Psoas muscle (tissue), 8 donors: Measurements from ENCODE around the gene DAGLB. TPM values are rescaled to one million over a fixed set of nuclear protein-coding genes. Genes with fewer than 3 reads are reported as not detected.
"Not testable (repeated sequence)": the region's sequence is repeated elsewhere in the genome, so short reads cannot be mapped to it uniquely, and the experiment has no call there.

ENCODE experiments used
- ATAC-seq, 4 donors: fragments of 200-7000 bp; cut with Tn5 transposase; one replicate each; pipeline ENCODE4 v1.9.1; 2020; ENCODE audit warnings: moderate library complexity in 3 of 4, mild to moderate bottlenecking in 2 of 4
- DNase-seq, 2 donors: peaks; one replicate each; pipeline ENCODE4 v3.0.0-alpha.2; 2020
- H3K27ac ChIP-seq: fragments of 200-600 bp; one replicate; pipeline ENCODE4 v1.8.0; 2022
- H3K27me3 ChIP-seq, 3 donors: fragments of 200-600 bp in 1 of 3; one replicate each; pipeline versions ENCODE4 v1.6.1 to v1.8.0; 2013 to 2022; ENCODE audit warnings: low read length in 2 of 3, mild to moderate bottlenecking in 2 of 3, moderate library complexity in 1 of 3; ENCODE audit not compliant: insufficient read depth in 3 of 3
- H3K36me3 ChIP-seq, 2 donors: fragments of 200-600 bp in 1 of 2; one replicate each; pipeline versions ENCODE4 v1.6.1 to v1.8.0; 2013 to 2022; ENCODE audit warnings: low read depth in 1 of 2, mild to moderate bottlenecking in 1 of 2, moderate library complexity in 1 of 2; ENCODE audit not compliant: insufficient read depth in 1 of 2
- H3K4me1 ChIP-seq: fragments of 200-600 bp; one replicate; pipeline ENCODE4 v1.8.0; 2022
- H3K4me3 ChIP-seq: fragments of 200-600 bp; one replicate; pipeline ENCODE4 v1.8.0; 2022; ENCODE audit warnings: mild to moderate bottlenecking
- H3K9me3 ChIP-seq: fragments of 200-600 bp; one replicate; pipeline ENCODE4 v1.8.0; 2022
- WGBS, 3 donors: extraction: QIAGEN DNeasy Blood & Tissue Kit; methylation state at CpG; one replicate each; pipeline versions ENCODE4 v1.1.6 to v1.1.7; 2013; 5-methylcytosine and 5-hydroxymethylcytosine counted together
- intact Hi-C, 2 donors: fragments of 100-400 bp; cut with DNase I; formaldehyde crosslinking; loops; one replicate each; pipeline versions ENCODE4 v1.11.0 to v1.14.2; 2022
- polyA plus RNA-seq, 3 donors: library from polyadenylated mRNA; stranded (reverse); fragments of 200-250 nt; gene quantifications; one replicate each; pipeline ENCODE4 v1.2.3, GENCODE V29; 2013
- total RNA-seq, 4 donors: library from RNA; stranded (reverse); fragmentation: NEBNext Ultra II Directional in 2 of 4; extraction: Animal tissue kit (Norgen Biotek cat#: 25700) in 2 of 4; gene quantifications; one replicate each; pipeline versions ENCODE4 v1.2.1 to v1.2.4, GENCODE V29; 2021 to 2023
- TF ChIP-seq, protein P1 (sequence below): fragments of 200-600 bp; IDR thresholded peaks from one replicate; pipeline ENCODE4 v1.8.0; 2022; ENCODE audit warnings: antibody characterized with exemption
- donor health status: healthy with polysubstance abuse.
- donor health status: DM: no; HTN: no; CAD: no; lungs with moderate emphysema.
- donor health status: Bipolar disorder and iron deficiency.
- donor health status: healthy.
- donor health status: DM: yes; HTN: yes; CAD: no.
- donor health status: DM: no; HTN: no; CAD: no.
- donor health status: DM: no; HTN: no; CAD: no.
- donor health status: DM: yes; HTN: yes; CAD: no.

Gene DAGLB
- total and polyA plus RNA-seq, 7 donors, result 9.2 to 23.8 (median 12.1) TPM

DNA sequence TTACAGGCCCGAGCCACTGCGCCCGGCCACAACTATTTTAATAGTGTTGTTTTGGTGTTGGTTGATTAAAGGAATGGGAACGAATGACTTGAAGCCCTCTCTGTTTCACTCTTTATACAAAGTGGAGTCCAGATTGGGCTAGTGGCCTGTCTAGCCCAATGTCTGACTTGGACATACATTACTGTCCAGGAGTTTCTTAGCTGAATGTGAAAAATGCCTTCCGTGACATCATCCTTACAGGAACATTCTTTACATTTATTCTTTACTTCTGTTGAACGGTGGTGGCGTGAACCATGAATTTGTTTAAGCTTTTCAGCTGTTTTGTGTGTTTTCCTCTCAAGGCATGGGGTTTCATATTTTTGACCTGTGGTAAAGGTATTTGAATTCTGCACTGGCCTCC, 67.9 kb downstream of the DAGLB start:
- H3K4me3 ChIP-seq, result peak overlapping the region; percentile 6
- peaks cover 0 to 2% of the 10 kb centered on the region in 2 donors for H3K36me3 ChIP-seq
- no peaks in the 10 kb centered on the region for H3K9me3 ChIP-seq
- ATAC-seq (no peak), DNase-seq (no peak)
- 63 to 69% (median 69%) methylated on average over 7 of the region's 7 CpGs for WGBS, 3 donors
- intact Hi-C loops, result loop anchor here in 1 of 2 donors (5.0 kb wide), 1 partner anchor 37 kb away; no protein-coding TSS in a partner anchor
- H3K4me1 ChIP-seq, result peaks cover 82% of the 10 kb centered on the region
- H3K27me3 ChIP-seq, result no peaks in the 10 kb centered on the region
- H3K27ac ChIP-seq, result no peak overlapping the region
- TF ChIP-seq, protein P1, sequence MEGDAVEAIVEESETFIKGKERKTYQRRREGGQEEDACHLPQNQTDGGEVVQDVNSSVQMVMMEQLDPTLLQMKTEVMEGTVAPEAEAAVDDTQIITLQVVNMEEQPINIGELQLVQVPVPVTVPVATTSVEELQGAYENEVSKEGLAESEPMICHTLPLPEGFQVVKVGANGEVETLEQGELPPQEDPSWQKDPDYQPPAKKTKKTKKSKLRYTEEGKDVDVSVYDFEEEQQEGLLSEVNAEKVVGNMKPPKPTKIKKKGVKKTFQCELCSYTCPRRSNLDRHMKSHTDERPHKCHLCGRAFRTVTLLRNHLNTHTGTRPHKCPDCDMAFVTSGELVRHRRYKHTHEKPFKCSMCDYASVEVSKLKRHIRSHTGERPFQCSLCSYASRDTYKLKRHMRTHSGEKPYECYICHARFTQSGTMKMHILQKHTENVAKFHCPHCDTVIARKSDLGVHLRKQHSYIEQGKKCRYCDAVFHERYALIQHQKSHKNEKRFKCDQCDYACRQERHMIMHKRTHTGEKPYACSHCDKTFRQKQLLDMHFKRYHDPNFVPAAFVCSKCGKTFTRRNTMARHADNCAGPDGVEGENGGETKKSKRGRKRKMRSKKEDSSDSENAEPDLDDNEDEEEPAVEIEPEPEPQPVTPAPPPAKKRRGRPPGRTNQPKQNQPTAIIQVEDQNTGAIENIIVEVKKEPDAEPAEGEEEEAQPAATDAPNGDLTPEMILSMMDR, result no peak

DNA sequence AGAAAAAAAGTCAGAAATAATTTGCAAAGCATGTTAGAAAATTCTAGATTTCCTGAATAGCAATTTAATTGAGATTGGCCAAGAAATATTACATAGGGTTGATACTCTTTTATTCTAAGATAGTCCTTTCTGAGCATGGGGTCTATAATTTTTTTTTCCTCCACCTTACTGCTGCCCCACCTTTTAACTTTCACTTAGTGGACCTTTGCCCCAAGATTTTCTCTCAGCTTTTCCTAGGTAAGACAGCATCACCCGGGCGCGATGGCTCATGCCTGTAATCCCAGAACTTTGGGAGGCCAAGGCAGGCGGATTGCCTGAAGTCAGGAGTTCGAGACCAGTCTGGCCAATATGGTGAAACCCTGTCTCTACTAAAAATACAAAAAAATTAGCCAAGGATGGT, 69.2 kb downstream of the DAGLB start:
- H3K4me3 ChIP-seq, result not testable (repeated sequence)

GRCh38 chr7:6376820-6377219, 70.9 kb downstream of the DAGLB start:
- 56 to 62% (median 61%) methylated on average over 7 of the region's 7 CpGs for WGBS, 3 donors
- ATAC-seq (no peak), DNase-seq (no peak)
- TF ChIP-seq, protein P1, result no peak
- H3K9me3 ChIP-seq, result no peaks in the 10 kb centered on the region
- peak overlapping the region; percentile 89 for H3K27ac ChIP-seq
- intact Hi-C loops, result no loop called here
- peaks cover 0 to 2% of the 10 kb centered on the region in 2 donors for H3K36me3 ChIP-seq
- H3K4me3 ChIP-seq, result peak overlapping the region; percentile 76
- H3K27me3 ChIP-seq, result no peaks in the 10 kb centered on the region
- peaks cover 55% of the 10 kb centered on the region for H3K4me1 ChIP-seq

More for the DNA sequence above, 69.2 kb downstream of the DAGLB start:
- DNase-seq, H3K27ac ChIP-seq, intact Hi-C loops, ATAC-seq, H3K27me3 ChIP-seq, H3K9me3 ChIP-seq, H3K36me3 ChIP-seq: not testable (repeated sequence)
- peaks cover 71% of the 10 kb centered on the region for H3K4me1 ChIP-seq
- WGBS, 3 donors, result 87 to 92% (median 91%) methylated on average over 5 of the region's 5 CpGs

DNA sequence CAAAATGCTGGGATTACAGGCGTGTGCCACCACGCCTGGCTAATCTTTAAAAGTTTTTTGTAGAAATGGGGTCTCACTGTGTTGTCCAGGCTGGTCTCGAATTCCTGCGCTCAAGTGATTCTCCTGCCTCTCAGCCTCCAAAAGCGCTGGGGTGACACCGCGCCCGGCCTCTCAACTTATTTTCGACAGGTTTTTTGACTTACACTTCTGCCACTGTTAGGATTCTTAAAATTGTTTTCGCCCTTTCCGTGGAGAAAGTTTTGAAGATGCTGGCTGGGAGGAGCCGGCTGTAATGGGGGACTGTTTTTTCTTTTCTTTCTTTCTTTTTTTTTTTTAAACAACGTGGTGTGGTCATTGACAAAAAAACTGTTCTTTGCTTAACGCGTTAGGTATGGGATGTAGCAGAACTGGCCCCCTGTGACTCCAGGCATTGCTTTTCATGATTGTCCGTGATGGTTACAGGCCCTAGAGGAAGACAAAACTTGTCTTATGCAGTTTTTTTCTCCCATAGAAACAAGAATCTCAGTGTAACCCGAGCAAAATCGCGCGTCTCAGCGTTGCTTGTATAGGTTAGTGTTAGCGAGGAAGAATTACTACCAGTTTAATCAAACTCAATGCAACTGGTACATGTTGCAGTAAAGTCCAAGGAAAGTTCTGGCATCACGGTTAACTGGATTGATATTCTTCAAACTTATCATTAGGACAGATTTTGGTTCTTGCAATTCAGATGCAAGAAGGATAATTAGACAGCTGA, 72.2 kb downstream of the DAGLB start:
- Histone ChIP-seq H3K4me3 (peak overlapping the region; percentile 76), H3K27ac (peak overlapping the region; percentile 89), H3K27me3 (no peaks in the 10 kb centered on the region), H3K4me1 (peaks cover 44% of the 10 kb centered on the region), H3K36me3 (peaks cover 0 to 2% of the 10 kb centered on the region in 2 donors), H3K9me3 (no peaks in the 10 kb centered on the region)
- TF ChIP-seq, protein P1, result no peak
- 6 to 7% (median 7%) methylated on average over 23 of the region's 23 CpGs for WGBS, 3 donors
- intact Hi-C loops, result no loop called here
- peak in 1 of 2 donors; percentile 24 for DNase-seq
- ATAC-seq, result no peak

GRCh38 chr7:6367701-6368211, 80.0 kb downstream of the DAGLB start:
- no peak for DNase-seq
- no peaks in the 10 kb centered on the region for H3K27me3 ChIP-seq
- TF ChIP-seq, protein P1, result no peak
- H3K4me3 ChIP-seq, result no peak overlapping the region
- intact Hi-C loops, result no loop called here
- no peaks in the 10 kb centered on the region for H3K4me1 ChIP-seq
- 67 to 81% (median 73%) methylated on average over 4 of the region's 4 CpGs for WGBS, 3 donors
- no peak for ATAC-seq
- H3K9me3 ChIP-seq, result no peaks in the 10 kb centered on the region
- H3K27ac ChIP-seq, result no peak overlapping the region
- no peaks in the 10 kb centered on the region for H3K36me3 ChIP-seq
